Activated CD4-positive, CD25-positive, alpha-beta regulatory T cell treated with anti-CD3 and anti-CD28 coated beads, Interleukin-2, amount 50 U/mL, for 24 hours (primary cell): ENCODE measurements around the gene RPS25.
"Not testable (repeated sequence)": the region's sequence is repeated elsewhere in the genome, so short reads cannot be mapped to it uniquely, and the experiment has no call there.

Experiments used
- ATAC-seq, 2 donors: fragments of 150-1000 bp; cut with Tn5 transposase; one replicate each; pipeline ENCODE4 v1.10.0; 2021; ENCODE audit warnings: mild to moderate bottlenecking in 1 of 2, moderate library complexity in 1 of 2

The RPS25 gene

GRCh38 chr11:119038884-119039283, 20.7 kb upstream of the RPS25 start:
- ATAC-seq, result no peak

DNA sequence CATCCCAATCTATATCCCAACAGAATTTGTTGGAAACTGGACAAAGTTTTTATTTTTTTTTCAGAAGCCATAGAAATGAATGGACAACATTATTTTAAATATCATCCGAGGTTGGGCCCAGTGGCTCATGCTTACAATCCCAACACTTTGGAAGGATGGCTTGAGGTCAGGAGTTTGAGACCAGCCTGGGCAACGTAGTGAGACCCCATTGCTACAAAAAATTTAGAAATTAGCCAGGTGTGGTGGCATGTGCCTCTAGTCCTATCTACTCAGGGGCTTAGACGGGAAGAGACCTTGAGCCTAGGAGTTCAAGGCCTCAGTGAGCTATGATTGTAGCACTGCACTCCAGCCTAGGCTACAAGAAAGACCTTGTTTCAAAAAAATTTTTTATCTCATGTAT, 16.7 kb upstream of the RPS25 start:
- ATAC-seq, result no peak

- ATAC-seq, result not testable (repeated sequence)
These were observed 15.3 kb upstream of the RPS25 start for GRCh38 chr11:119033421-119033820.

DNA sequence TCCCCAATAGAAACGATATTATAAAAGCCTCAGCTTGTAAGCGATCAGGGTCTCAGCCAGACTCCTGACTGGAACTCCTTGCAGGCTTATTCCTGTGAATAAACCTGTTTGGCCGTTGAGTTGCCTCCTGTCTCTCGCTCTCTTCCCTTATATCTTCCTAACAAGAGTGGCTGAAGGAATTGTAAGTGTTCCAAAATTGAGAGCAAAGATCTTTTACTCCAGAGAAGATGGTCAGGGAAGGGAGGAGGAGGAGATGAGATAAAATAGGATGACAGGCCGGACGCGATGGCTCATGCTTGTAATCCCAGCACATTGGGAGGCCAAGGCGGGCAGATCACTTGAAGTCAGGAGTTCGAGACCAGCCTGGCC, 13.8 kb upstream of the RPS25 start:
- ATAC-seq, result no peak

- peak; percentile 80 to 81 for ATAC-seq
These were observed 12.3 kb upstream of the RPS25 start, which contains the start of gene SLC37A4 for GRCh38 chr11:119030329-119031047. SLC37A4 (minus strand) TSS chr11:119030877.

GRCh38 chr11:119030029-119030328, 11.8 kb upstream of the RPS25 start:
- no peak for ATAC-seq

DNA sequence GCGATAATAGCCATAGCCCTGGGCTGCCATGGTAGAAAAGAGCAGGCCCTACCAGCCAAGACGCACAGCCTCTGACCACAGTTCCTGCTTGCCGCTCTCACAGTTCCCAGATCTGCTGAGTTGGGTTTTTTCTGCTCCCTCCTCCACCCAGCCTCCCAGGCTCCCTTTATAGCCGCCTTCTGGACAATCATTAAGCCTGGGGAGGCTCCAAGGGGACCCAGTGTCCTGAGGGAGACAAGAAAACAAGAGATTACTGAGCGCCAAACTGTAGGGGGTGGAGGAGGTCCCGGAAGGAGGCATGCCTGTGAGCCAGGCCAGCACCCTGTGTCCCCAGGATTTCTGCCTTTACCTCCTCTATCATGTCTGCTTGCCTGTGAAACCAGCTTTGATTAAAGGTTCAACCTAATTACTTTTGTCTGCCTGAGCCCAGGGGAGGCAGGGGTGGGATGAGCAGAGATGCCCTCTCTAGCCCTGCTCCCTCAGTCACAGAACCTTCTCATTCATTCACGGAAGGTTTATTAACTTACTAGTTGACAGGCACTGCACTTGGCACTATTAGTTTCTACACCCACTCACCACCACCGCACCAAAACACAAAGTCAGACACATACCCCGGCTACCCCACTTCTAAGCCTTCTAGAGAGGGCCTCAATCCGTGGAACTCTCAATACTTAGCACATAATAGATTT, 11.3 kb upstream of the RPS25 start:
- peak; percentile 76 for ATAC-seq

- ATAC-seq, result no peak
These were observed 10.9 kb upstream of the RPS25 start for GRCh38 chr11:119029069-119029339.

GRCh38 chr11:119028346-119029068, 10.4 kb upstream of the RPS25 start:
- no peak for ATAC-seq

- ATAC-seq, result no peak
These were observed 9.6 kb upstream of the RPS25 start for GRCh38 chr11:119027561-119028345.

- no peak for ATAC-seq
These were observed 8.8 kb upstream of the RPS25 start for GRCh38 chr11:119026970-119027369.

GRCh38 chr11:119025978-119026766, 8.0 kb upstream of the RPS25 start:
- no peak for ATAC-seq

DNA sequence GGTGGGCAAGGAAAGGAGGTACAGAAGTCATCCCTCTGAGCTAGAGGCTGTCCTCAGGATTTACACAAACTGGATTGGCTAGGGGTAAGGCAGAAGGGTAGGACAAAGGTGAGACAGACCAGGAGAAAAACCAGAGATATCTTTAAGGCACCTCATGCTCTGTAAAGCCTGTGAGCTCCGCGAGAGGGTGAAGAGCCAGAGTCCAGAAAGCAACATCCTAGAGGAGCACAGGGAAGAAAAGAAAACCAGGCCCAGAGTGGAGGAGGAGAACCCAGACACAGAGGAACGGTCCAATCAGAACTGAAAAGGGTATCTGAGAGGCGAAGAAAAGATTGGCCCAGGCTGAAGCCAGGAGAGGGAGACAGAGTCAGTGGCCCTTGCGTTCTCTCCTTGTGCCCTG, 7.4 kb upstream of the RPS25 start:
- no peak for ATAC-seq

DNA sequence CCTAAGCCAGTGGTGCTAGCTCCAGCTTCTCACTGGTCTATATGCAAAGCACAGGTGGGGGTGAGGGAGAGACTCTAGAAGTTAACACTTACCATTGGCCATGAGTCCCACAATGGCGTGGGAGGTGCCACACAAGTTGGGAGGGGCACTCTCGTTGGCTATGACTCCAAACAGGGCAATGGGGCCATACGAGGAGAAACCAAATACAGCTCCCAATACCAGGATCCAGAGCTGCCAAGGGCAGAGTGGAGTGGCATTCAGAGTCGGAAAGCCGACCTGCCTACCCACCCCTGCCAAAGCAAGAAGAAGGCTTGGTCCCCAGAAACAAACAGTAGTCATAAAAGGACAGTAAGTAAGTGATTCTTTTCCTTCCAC, 6.9 kb upstream of the RPS25 start:
- no peak for ATAC-seq

- ATAC-seq, result no peak
These were observed 6.4 kb upstream of the RPS25 start for GRCh38 chr11:119024430-119025098.

DNA sequence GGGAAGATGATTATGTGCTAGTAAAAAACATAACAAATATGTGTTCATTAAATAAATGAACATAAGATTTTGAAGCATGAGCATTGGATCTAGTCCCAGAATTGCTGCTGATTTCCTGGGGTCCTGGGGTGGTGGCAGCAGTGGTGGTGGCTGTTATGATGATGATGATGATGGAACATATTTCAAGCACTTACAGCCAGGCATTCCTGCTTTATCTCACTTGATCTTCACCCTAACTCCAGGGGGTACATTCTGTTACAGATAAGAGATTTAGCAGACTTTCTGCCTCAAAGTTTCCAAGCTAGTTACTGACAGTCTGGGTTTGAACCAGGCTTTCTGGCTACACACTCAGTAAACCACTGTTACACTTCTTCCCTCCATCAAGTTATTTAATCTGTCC, 5.6 kb upstream of the RPS25 start:
- no peak for ATAC-seq

- ATAC-seq, result no peak
These were observed 3.5 kb upstream of the RPS25 start for GRCh38 chr11:119021631-119022030.

- no peak for ATAC-seq
These were observed 1.9 kb upstream of the RPS25 start for GRCh38 chr11:119019996-119020395.

- ATAC-seq, result not testable (repeated sequence)
These were observed 766 bp downstream of the RPS25 start for GRCh38 chr11:119017377-119017776.

- ATAC-seq, result no peak
These were observed 1.7 kb downstream of the RPS25 start for GRCh38 chr11:119016216-119017009.

- no peak for ATAC-seq
These were observed 3.0 kb downstream of the RPS25 start for GRCh38 chr11:119015054-119015611.
